Fibroblast of villous mesenchyme (primary cell): ENCODE measurements around the gene HIP1R. TPM values are rescaled to one million over a fixed set of nuclear protein-coding genes. Genes with fewer than 3 reads are reported as not detected.

Experiments used
- DNase-seq: peaks from one replicate; pipeline ENCODE4 v3.0.0-alpha.2; 2010; ENCODE audit warnings: low read depth
- H3K4me3 ChIP-seq: 2 replicates; pipeline ENCODE4 v1.5.1; 2011; ENCODE audit warnings: low read depth, mild to moderate bottlenecking, low read length
- total RNA-seq: library from RNA; depleted of rRNA; stranded (reverse); fragments of >200 nt; gene quantifications from 2 replicates; pipeline ENCODE4 v1.2.3, GENCODE V29; 2012
- TF ChIP-seq, protein P1 (sequence below): IDR thresholded peaks from 2 replicates; pipeline ENCODE4 v1.5.1; 2012; ENCODE audit warnings: low read depth, mild to moderate bottlenecking, low read length; ENCODE audit not compliant: insufficient read depth

HIP1R gene
- total RNA-seq, 1 donor, result 11.2 TPM

DNA sequence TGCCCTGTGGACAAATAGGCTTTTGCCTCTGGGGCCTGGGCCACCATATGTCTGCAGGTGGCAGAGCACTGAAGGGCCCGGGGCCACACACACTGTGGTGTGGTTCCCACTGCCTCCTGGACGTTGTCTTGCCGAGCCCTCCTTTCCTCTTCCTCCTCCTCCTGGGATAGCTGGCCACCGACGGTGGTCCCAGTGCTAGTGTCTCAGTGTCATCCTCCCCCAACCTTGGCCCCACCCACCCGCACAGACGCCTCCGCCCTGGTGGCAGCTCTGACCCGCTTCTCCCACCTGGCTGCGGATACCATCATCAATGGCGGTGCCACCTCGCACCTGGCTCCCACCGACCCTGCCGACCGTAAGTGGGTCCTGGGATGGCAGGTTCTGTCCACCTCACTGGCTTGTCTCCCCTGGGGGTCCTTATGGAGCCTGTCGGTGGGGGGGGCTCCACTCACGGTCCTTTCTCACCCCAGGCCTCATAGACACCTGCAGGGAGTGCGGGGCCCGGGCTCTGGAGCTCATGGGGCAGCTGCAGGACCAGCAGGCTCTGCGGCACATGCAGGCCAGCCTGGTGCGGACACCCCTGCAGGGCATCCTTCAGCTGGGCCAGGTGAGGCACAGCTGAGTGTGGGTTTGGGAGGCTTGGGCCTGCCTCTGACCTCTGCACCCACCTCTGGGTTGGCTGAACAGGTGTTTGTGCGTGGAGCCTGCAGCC is 23.5 kb downstream of the HIP1R start:
- DNase-seq, result no peak
- TF ChIP-seq, protein P1, sequence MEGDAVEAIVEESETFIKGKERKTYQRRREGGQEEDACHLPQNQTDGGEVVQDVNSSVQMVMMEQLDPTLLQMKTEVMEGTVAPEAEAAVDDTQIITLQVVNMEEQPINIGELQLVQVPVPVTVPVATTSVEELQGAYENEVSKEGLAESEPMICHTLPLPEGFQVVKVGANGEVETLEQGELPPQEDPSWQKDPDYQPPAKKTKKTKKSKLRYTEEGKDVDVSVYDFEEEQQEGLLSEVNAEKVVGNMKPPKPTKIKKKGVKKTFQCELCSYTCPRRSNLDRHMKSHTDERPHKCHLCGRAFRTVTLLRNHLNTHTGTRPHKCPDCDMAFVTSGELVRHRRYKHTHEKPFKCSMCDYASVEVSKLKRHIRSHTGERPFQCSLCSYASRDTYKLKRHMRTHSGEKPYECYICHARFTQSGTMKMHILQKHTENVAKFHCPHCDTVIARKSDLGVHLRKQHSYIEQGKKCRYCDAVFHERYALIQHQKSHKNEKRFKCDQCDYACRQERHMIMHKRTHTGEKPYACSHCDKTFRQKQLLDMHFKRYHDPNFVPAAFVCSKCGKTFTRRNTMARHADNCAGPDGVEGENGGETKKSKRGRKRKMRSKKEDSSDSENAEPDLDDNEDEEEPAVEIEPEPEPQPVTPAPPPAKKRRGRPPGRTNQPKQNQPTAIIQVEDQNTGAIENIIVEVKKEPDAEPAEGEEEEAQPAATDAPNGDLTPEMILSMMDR, result no peak
- no peak overlapping the region for H3K4me3 ChIP-seq

DNA sequence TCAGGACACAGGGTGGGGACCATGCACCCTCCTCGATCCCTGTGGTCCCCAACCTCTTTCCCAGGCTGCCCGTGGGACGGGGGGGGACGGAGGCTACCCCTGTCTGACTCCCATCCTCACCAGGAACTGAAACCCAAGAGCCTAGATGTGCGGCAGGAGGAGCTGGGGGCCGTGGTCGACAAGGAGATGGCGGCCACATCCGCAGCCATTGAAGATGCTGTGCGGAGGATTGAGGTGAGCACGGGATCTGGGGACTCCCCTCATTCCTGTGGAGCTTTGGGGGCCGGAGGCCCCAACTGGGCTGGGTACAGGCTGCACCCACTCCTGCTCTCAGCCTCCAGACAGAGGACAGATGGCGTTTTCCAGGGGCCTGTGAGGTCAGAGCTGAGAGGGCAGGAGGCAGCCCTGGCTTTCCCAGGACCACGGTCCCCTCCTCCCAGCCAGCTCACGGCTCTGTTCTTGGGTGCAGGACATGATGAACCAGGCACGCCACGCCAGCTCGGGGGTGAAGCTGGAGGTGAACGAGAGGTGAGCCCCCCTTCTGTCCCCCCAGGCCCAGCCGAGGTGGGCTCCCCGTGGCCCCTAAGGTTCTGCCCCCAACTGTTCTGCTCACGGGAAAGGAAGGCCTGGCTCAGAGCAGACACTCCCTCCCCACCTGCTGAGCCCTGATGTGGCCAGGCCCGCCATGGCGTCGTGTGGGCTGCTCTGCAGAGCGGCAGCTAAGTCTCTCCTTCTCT is 24.2 kb downstream of the HIP1R start:
- H3K4me3 ChIP-seq, result no peak overlapping the region
- no peak for DNase-seq
- TF ChIP-seq, protein P1, result no peak

DNA sequence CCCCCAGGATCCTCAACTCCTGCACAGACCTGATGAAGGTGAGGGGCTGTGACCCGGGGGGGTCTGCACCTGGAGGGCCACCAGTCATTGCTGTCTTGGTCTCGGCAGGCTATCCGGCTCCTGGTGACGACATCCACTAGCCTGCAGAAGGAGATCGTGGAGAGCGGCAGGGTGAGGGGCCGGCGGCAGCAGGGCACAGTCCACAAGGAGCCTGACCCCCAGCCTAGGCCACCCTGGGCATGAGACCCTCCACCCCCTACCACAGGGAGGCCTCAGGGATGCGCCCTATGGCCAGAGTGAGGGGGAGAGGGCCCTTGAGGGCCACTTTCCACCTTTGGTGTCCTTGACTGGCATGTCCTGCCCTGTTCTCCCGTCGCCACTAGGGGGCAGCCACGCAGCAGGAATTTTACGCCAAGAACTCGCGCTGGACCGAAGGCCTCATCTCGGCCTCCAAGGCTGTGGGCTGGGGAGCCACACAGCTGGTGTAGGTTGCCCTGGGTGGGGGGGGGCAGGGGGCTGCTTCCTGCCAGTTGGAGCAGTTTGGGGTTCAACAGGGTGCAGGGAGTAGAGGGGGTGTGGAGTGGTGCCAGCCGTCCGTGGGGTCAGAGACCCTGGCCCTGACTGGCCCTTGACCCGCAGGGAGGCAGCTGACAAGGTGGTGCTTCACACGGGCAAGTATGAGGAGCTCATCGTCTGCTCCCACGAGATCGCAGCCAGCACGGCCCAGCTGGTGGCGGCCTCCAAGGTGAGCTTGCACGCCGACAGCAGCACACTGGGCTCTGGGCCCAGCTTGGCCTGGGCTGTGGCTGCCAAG is 25.0 kb downstream of the HIP1R start:
- DNase-seq, result peak; percentile 82
- no peak overlapping the region for H3K4me3 ChIP-seq
- TF ChIP-seq, protein P1, result peak; percentile 91

DNA sequence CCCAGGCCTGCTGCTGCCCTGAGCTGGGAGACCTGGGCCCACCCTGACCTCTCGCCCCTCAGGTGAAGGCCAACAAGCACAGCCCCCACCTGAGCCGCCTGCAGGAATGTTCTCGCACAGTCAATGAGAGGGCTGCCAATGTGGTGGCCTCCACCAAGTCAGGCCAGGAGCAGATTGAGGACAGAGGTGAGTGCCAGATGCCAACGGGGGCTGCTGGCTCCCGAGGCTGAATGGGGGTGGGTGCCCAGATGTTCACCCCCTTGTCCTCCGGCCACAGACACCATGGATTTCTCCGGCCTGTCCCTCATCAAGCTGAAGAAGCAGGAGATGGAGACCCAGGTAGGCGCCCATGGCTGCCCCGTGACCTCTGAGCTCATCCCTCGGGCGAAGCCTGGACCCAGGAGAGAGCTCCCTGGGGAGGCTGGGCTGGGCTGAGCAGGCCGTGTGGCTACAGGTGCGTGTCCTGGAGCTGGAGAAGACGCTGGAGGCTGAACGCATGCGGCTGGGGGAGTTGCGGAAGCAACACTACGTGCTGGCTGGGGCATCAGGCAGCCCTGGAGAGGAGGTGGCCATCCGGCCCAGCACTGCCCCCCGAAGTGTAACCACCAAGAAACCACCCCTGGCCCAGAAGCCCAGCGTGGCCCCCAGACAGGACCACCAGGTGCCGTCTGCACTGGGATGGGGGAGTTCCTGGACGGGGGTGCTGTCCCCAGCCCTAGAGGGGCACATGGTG is 25.8 kb downstream of the HIP1R start:
- no peak overlapping the region for H3K4me3 ChIP-seq
- no peak for DNase-seq
- TF ChIP-seq, protein P1, result no peak

DNA sequence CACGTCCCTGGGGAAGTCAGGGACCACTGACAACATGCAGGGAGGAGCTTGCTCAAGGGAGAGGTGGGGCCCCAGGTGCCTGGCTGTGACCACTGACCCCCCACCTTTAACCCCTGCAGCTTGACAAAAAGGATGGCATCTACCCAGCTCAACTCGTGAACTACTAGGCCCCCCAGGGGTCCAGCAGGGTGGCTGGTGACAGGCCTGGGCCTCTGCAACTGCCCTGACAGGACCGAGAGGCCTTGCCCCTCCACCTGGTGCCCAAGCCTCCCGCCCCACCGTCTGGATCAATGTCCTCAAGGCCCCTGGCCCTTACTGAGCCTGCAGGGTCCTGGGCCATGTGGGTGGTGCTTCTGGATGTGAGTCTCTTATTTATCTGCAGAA is 26.3 kb downstream of the HIP1R start:
- no peak for DNase-seq
- TF ChIP-seq, protein P1, result no peak
- no peak overlapping the region for H3K4me3 ChIP-seq

DNA sequence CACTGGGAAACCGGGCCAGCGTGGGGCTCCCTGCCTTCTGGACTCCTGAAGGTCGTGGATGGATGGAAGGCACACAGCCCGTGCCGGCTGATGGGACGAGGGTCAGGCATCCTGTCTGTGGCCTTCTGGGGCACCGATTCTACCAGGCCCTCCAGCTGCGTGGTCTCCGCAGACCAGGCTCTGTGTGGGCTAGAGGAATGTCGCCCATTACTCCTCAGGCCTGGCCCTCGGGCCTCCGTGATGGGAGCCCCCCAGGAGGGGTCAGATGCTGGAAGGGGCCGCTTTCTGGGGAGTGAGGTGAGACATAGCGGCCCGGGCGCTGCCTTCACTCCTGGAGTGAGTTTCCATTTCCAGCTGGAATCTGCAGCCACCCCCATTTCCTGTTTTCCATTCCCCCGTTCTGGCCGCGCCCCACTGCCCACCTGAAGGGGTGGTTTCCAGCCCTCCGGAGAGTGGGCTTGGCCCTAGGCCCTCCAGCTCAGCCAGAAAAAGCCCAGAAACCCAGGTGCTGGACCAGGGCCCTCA is 26.9 kb downstream of the HIP1R start:
- H3K4me3 ChIP-seq, result no peak overlapping the region
- TF ChIP-seq, protein P1, result no peak
- no peak for DNase-seq
